Body of pancreas (tissue), 4 donors: ENCODE measurements around the gene SYT9. TPM values are rescaled to one million over a fixed set of nuclear protein-coding genes. Genes with fewer than 3 reads are reported as not detected.

ENCODE experiments used
- ATAC-seq: fragments of 150-250 bp; one replicate; pipeline ENCODE4 v1.9.1; 2016
- DNase-seq, 4 donors: peaks; one replicate each; pipeline ENCODE4 v3.0.0-alpha.2; 2019
- H3K27ac ChIP-seq, 4 donors: fragments of 200-600 bp; sonication (generic); 1 replicate in 3 of 4; 2 replicates in 1 of 4; pipeline versions ENCODE4 v1.5.1 to v1.6.1; 2016 to 2019; ENCODE audit warnings: mild to moderate bottlenecking in 1 of 4, mixed read lengths in 1 of 4, moderate library complexity in 1 of 4
- H3K27me3 ChIP-seq, 2 donors: fragments of 200-600 bp; sonication (generic); one replicate each; pipeline ENCODE4 v1.6.0; 2016; ENCODE audit warnings: mild to moderate bottlenecking in 1 of 2
- H3K36me3 ChIP-seq, 2 donors: fragments of 200-600 bp; sonication (generic); replicated peaks in 1 of 2; 2 replicates each; pipeline ENCODE4 v1.5.1; 2016; ENCODE audit warnings: low read depth in 2 of 2; ENCODE audit not compliant: insufficient read depth in 1 of 2
- H3K4me1 ChIP-seq: fragments of 200-600 bp; sonication (generic); one replicate; pipeline ENCODE4 v1.6.0; 2016
- H3K4me3 ChIP-seq, 2 donors: fragments of 200-600 bp; sonication (generic); 1 replicate in 1 of 2; 2 replicates in 1 of 2; pipeline ENCODE4 v1.5.1; 2016 to 2019
- H3K9me3 ChIP-seq, 3 donors: fragments of 200-600 bp; sonication (generic); 1 replicate in 2 of 3; 2 replicates in 1 of 3; pipeline ENCODE4 v1.5.1; 2016
- CTCF ChIP-seq, 7 experiments: fragments of 450-650 bp in 4 of 7; fragments of 200-600 bp in 3 of 7; sonication (generic) in 3 of 7; IDR thresholded peaks; one replicate each; pipeline ENCODE4 v1.5.1; 2016 to 2019; ENCODE audit warnings: antibody characterized with exemption in 7 of 7
- POLR2A ChIP-seq, 3 donors: fragments of 450-650 bp; IDR thresholded peaks; one replicate each; pipeline ENCODE4 v1.6.1; 2016; ENCODE audit warnings: antibody characterized with exemption in 3 of 3, mild to moderate bottlenecking in 2 of 3
- whole genome bisulfite sequencing, 2 donors: methylation state at CpG; one replicate each; pipeline ENCODE4 v1.1.5; 2017; 5-methylcytosine and 5-hydroxymethylcytosine counted together
- intact Hi-C: fragments of 100-400 bp; cut with DNase I; formaldehyde crosslinking; loops from one replicate; pipeline ENCODE4 v1.15.1; 2023
- total RNA-seq, 2 donors: library from RNA; depleted of rRNA; stranded (reverse); fragments of >200 nt; gene quantifications; one replicate each; pipeline ENCODE4 v1.1.0, GENCODE V29; 2016

Gene SYT9
- total RNA-seq, 2 donors from 2014 or later = 1.0 TPM; not detected in 1

- Histone ChIP-seq H3K27me3 (no peaks in the 10 kb centered on the region), H3K27ac (no peak overlapping the region), H3K9me3 (no peaks in the 10 kb centered on the region), H3K4me1 (no peaks in the 10 kb centered on the region), H3K36me3 (no peaks in the 10 kb centered on the region), H3K4me3 (no peak overlapping the region)
- 88 to 97% methylated on average over 3 of the region's 3 CpGs for WGBS, 2 donors
- DNase-seq = no peak
- intact Hi-C loops = no loop called here
- TF ChIP-seq CTCF (IDR thresholded peaks at IDR 0.05) (no peak), POLR2A (IDR thresholded peaks at IDR 0.05) (no peak)
- ATAC-seq = no peak
Observed at GRCh38 chr11:7418061-7418460, 166.4 kb downstream of the SYT9 start.

- Histone ChIP-seq H3K27ac (no peak overlapping the region), H3K4me1 (no peaks in the 10 kb centered on the region), H3K36me3 (no peaks in the 10 kb centered on the region), H3K9me3 (no peaks in the 10 kb centered on the region), H3K4me3 (no peak overlapping the region), H3K27me3 (no peaks in the 10 kb centered on the region)
- DNase-seq (no peak), ATAC-seq (no peak)
- WGBS, 2 donors = 83 to 95% methylated on average over 2 of the region's 2 CpGs
- intact Hi-C loops = no loop called here
- no peak for TF ChIP-seq CTCF (IDR thresholded peaks at IDR 0.05)
- TF ChIP-seq POLR2A (IDR thresholded peaks at IDR 0.05) = no peak
Observed at GRCh38 chr11:7418906-7419305, 167.2 kb downstream of the SYT9 start.

- Histone ChIP-seq H3K27me3 (no peaks in the 10 kb centered on the region), H3K9me3 (no peaks in the 10 kb centered on the region), H3K27ac (no peak overlapping the region), H3K4me1 (no peaks in the 10 kb centered on the region), H3K36me3 (no peaks in the 10 kb centered on the region), H3K4me3 (no peak overlapping the region)
- intact Hi-C loops = no loop called here
- ATAC-seq (no peak), DNase-seq (no peak)
- WGBS, 2 donors = 37 to 78% methylated on average over 1 of the region's 1 CpG
- no peak for TF ChIP-seq CTCF (IDR thresholded peaks at IDR 0.05)
- no peak for TF ChIP-seq POLR2A (IDR thresholded peaks at IDR 0.05)
Observed at GRCh38 chr11:7421136-7421535, 169.4 kb downstream of the SYT9 start.

- no peaks in the 10 kb centered on the region for H3K9me3 ChIP-seq
- ATAC-seq = no peak
- no peak for DNase-seq
- WGBS, 2 donors = 64 to 68% methylated on average over 5 of the region's 5 CpGs
- no peaks in the 10 kb centered on the region for H3K36me3 ChIP-seq
- H3K27me3 ChIP-seq = no peaks in the 10 kb centered on the region
- no peak overlapping the region for H3K27ac ChIP-seq
- intact Hi-C loops = no loop called here
- no peaks in the 10 kb centered on the region for H3K4me1 ChIP-seq
- TF ChIP-seq CTCF (IDR thresholded peaks at IDR 0.05) = no peak
- TF ChIP-seq POLR2A (IDR thresholded peaks at IDR 0.05) = no peak
- no peak overlapping the region for H3K4me3 ChIP-seq
Observed at GRCh38 chr11:7422544-7423331, 171.0 kb downstream of the SYT9 start.

GRCh38 chr11:7423946-7424345 is 172.2 kb downstream of the SYT9 start:
- WGBS, 2 donors = 62 to 92% methylated on average over 3 of the region's 3 CpGs
- no peak overlapping the region for H3K27ac ChIP-seq
- TF ChIP-seq POLR2A (IDR thresholded peaks at IDR 0.05) (no peak), CTCF (IDR thresholded peaks at IDR 0.05) (no peak)
- DNase-seq = no peak
- no peaks in the 10 kb centered on the region for H3K4me1 ChIP-seq
- intact Hi-C loops = no loop called here
- H3K9me3 ChIP-seq = no peaks in the 10 kb centered on the region
- no peaks in the 10 kb centered on the region for H3K27me3 ChIP-seq
- no peak overlapping the region for H3K4me3 ChIP-seq
- ATAC-seq = no peak
- H3K36me3 ChIP-seq = no peaks in the 10 kb centered on the region
